HT1080 (cell line): Measurements from ENCODE around the gene SYT14. TPM values are rescaled to one million over a fixed set of nuclear protein-coding genes. Genes with fewer than 3 reads are reported as not detected.
A peak's percentile ranks its signal among the peaks of the same experiment; 100 is the strongest.
"Not testable (repeated sequence)": the region's sequence is repeated elsewhere in the genome, so short reads cannot be mapped to it uniquely, and the experiment has no call there.

Source experiments
- DNase-seq: peaks from one replicate; pipeline ENCODE4 v3.0.0-alpha.2; 2015; ENCODE audit warnings: low read depth
- total RNA-seq: library from RNA; depleted of rRNA; stranded (reverse); fragments of >200 nt; shearing (Covaris generic); gene quantifications from 2 replicates; pipeline ENCODE4 v1.2.3, GENCODE V29; 2014

Gene SYT14
- total RNA-seq, 1 experiment from 2014 or later = 8.3 TPM

DNA sequence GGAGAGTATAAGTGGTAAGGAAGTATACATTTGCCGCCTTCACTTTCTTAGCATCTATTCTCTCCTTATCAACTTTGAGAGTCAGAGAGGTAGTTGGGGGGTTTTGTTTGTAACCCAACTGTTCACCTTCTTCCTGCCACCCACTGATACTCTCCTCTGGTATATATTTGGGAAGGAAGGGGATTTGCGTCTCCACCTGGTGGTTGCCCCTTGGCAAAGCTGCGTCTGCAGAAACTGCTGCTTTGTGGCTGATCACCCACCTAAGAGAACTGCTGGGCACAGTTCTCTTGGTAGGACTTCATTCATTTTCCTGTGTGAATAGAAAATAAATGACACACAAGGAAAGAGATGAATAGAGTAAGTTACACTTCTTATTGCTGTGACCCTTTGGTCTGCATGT is 87.0 kb downstream of the SYT14 start:
- peak; percentile 1 for DNase-seq

DNA sequence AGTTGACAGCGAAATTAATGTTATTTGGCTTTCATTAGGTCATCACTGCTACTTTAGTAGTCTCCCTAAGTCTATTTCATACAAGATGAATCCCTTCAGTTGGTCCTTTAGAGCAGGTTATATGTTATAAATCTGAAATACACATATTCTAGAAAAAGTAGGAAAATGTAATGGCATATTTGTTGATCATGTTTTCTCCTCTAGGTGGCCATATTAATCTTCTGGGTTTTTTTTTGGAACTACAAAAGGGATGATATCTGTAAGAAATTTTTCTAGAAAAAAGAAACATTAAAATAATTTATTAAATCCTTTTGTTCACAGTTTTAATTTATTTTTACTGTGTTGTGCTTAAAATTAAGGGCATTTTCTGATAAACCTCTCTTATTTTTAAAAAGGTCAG is 87.9 kb downstream of the SYT14 start:
- DNase-seq = no peak

DNA sequence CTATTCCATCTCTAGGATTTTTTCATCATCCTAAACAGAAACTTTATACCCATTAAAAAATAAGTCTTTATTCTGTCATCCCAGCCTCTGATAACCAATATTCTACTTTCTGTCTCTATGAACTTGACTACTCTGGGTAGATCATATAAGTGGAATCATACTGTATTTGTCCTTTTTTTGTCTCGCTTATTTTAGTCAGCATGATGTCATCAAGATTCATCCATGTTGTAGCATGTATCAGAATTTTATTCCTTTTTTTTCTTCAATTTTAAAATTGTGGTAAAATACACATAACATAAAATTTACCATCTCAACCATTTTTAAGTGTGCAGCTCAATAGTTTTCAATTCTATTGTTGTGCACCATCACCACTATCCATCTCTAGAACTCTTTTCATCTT is 90.0 kb downstream of the SYT14 start:
- DNase-seq = no peak

DNA sequence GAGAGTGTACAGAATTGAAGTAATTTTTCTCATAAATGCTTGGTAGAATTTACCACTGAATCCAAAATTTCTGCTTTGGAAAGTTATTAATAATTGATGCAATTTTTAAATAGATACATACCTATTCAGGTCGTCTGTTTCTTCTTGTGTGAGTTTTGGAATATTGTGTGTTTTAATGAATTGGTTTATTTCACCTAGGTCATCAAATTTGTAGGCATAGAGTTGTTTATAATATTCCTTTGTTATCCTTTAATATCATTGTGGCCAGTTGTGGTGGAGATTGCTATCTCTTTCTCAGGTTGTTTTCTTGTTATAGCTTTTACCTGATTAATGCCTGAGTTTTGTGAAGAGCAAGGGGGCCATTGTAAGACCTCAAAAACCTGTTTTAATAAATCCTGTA is 93.5 kb downstream of the SYT14 start:
- DNase-seq = no peak

DNA sequence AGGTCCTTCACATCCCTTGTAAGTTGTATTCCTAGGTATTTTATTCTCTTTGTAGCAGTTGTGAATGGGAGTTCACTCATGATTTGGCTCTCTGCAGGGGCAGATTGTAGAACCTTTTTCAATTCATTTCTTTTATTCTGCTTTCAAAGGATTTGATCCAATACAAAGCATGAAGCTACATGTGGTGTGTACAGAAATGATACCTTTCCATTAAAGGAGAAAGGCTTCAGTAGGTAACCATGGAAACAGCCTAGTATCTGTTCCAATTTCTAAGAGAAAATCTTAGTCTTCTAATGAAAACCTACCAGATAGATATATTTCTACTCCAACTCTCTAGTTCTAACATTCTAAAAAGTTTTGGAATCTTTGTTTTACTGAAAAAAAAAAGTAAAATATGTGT is 105.0 kb downstream of the SYT14 start:
- DNase-seq = no peak

DNA sequence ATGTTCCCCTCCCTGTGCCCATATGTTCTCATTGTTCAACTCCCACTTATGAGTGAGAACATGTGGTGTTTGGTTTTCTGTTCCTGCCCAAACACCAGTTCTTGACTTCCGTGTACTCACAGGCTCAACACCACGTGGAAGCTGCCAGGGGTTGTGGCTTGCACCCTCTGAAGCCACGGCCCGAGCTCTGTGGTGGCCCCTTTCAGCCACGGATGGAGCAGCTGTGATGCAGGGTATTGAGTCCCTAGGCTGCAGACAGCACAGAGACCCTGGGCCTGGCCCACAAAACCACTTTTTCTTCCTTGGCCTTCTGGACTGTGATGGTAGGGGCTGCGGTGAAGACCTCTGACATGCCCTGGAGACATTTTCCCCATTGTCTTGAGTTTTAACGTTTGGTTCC is 111.6 kb downstream of the SYT14 start:
- DNase-seq = no peak

DNA sequence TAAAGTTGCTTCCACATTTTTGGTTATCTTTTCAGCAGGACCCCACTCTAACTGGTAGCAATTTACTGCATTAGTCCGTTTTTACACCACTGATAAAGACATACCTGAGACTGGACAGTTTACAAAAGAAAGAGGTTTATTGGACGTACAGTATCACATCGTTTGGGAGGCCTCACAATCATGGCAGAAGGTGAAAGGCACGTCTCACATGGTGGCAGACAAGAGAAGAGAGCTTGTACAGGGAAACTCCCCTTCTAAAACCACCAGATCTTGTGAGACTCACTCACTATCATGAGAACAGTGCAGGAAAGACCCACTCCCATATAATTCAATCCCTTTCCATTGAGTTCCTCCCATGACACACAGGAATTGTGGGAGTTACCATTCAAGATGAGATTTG is 112.5 kb downstream of the SYT14 start:
- not testable (repeated sequence) for DNase-seq

DNA sequence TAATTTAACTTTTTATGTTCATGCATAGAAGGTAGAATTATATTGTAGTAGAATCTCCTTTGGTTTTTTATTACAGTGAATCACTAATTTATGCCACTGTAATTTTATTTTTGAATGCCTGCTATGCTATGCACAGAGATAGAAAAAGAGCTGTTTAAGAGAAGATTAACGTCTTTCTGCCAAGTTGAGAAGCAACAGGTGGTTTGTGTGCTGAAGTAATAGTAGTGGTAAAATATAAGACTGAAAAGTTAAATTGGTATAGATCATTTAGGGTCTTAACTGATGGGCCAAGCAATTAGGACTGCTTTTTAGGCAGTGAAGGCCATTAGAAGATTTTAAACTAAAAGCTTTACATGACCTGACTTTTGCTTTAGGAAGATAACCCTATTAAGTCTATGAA is 115.1 kb downstream of the SYT14 start:
- DNase-seq = no peak

DNA sequence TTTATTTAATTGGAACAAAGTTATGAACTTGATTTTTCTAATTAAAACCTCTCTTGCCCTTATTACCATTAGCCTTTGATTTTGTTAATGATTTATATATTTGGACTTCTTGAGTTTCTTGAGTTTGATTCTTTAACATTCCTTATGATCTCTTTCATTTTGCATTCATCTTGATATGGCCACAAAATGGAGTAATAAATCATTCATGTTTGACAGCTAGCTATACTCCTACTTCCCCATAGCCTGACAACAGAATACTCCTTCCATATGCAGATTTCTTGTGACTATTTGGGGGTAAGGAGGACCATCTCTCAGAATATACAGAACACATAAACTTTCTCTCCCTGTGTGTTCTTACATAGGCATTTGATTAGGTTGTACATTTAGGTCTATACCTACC is 119.6 kb downstream of the SYT14 start:
- DNase-seq = no peak

DNA sequence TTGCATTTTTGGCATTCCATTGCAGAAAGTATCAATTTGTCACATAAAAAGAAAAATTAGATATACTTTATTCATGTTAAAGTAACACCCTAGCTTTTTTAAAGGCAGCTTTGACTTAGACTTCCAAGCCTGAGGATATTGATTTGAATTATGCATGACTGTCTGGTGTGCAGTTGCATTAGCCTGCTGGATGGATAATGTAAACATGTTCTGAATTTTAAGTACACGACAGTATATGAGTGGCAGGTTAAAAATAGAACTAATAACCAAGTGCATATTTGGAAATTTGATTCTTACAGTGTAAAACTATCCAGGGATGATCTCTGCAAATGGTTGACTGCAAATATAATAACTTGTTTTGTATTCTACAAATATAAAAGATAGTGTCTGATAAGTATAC is 124.0 kb downstream of the SYT14 start:
- no peak for DNase-seq

DNA sequence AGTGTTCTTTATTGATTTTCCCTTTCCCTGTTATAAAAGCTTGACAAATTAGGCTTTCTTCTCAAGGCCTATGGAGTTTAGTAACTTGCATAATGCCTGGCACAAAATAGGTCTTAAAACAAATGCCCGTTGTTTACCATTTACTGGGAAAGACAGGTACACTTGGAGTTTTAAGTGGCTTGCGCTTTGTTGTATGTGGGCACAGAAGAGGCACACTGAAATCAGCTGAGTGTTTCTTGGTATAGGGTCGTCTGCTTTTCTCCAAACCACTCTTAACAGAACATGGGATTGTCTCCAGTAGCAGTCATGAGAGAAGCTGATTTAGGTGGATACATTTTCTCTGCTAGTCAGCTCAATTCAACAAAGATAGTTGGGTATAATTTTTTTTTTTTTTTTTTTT is 132.5 kb downstream of the SYT14 start:
- no peak for DNase-seq

DNA sequence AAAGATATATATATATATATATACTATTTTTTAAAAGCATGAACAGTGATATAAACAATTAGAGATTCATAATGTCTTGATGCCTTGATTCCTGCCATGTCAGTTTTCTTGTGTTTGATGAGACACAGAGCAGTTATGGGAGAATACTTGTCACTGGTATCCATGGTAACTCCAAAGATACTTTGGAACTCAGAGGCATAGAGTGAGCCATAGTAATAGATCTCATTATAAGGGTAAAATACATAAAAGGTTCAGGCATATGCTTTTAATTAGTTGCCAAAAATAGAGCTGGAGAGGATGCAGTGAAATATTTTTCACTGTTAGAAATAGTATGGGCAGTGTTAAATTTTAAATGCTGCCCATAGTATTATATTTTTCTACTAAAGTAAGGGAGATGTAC is 134.1 kb downstream of the SYT14 start:
- DNase-seq = peak; percentile 10

DNA sequence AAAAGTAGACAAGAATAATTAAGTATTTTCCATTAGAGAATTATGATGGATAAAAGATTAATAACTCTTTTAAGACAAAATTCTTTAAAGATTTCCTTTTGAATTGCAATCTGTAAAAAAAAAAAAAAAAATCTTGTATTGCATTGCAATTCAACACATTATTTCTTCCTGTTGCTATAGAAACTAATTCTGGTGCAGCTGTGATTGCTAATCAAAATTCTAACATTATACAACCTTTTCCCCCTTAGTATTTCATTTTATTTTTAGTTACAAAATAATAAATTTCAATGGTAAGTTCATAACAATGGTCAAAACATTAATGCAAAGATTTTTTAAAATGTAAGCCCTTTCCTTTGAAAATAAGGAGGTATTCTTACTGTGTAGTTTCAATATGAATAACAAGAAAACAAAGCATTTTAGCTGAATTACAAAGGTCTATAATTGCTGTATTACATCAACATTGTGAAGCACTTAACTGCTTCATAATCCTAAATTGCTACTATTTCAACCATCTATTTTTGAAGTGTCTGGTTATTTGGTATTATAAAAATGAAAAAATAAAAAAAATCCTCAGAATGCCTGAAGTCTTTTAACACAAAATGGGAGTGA is 135.0 kb downstream of the SYT14 start:
- no peak for DNase-seq

DNA sequence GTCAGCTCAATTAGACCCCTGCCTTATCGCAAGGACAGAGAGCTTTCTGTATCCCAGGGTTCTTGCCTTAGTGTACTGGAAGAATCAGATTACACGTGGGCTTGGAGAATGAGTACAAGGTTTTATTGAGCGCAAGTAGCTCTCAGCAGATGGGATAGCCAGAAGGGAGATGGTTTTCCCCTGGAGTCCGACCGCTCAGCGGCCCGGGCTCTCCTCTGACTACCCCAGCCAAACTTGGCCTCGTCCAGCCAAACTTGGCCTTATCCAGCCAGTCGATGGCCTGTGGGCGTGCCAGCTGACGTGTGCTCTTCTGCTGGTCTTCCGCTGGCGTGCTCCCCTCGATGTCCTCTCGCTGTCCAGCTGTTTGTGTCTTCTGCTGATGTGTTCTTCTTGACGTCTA is 136.9 kb downstream of the SYT14 start:
- DNase-seq = no peak

DNA sequence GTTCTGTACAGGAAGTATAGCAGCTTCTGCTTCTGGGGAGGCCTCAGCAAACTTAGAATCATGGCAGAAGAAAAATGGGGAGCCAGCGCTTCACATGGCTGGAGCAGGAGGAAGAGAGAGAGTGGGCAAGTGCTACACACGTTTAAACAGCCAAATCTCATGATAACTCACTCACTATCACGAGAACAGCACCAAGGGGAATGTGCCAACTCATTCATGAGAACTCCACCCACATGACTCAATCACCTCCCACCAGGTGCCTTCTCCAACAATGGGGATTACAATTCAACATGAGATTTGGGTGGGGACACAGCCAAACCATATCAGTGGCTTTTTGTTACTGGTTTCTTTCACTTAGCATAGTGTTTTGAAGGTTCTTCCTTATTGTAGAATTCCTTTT is 138.6 kb downstream of the SYT14 start:
- DNase-seq = peak; percentile 51

DNA sequence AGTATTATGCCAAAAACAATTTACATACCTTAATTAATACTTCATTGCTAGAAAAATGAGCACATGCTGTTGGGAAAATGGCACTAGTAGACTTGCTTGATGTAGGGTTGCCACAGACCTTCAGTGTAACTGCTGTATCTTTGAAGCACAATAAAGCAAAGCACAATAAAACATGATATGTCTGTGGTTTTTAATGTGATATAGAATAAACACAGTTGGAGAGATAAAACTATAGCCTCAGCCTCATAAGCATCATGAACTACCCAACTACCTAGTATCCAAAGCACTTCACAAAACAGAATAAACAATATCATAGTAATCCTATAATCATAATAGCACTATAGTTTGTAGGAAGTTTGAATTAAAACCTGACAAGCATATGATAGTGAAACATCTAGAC is 143.5 kb downstream of the SYT14 start:
- no peak for DNase-seq

DNA sequence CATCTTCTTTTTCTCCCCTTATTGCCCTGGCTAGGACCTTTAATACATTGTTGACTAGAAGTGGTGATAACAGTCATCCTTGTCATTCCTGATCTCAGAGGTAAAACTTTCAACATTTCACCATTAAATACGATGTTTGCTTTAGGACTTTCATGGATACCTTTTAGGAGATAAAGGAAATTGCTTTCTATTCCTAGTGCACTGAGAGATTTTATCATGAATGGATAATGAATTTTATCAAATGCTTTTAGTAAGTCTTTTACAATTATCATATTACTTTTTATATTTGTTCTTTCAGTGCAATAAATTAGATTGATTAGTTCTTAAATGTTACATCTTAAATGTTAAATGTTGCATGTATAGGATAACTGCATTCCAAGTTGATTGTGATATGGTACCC is 147.3 kb downstream of the SYT14 start:
- no peak for DNase-seq

DNA sequence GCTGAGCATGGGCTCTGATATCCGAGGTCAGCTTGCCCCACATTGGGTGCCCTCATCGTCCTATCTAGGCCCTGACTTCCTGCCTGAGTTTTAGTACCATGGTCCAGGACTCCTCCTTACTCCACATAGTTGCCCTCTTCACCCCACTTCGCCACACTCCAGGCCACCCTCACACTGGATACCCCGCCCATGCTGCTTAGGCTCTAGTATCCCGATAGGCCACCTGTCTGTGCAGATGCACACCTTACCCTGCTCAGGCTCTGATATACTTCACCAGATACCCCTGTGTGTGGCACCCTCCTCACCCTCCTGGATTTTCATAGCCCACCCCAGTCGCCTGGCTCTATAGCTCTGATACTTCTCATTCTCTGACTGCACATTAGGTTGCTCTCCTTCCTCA is 149.0 kb downstream of the SYT14 start:
- no peak for DNase-seq

DNA sequence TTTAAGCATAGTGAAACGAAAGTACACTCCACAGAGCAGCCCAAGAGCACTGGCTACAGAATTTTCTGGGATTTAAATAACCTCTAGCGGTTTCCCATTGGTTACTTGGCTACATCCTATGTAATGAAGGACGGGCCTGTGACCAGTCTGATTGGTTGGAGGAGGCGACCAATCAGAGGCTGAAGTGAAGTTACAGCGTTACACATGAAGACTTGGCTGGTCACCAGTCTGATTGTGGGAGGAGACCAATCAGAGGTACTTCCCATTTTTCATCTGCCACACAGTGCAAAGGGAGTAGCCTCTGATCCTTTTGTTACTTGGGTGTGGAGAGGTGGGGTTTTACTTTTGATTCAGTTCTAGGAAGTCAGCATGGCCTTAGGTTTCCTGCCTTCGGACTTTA is 151.8 kb downstream of the SYT14 start:
- no peak for DNase-seq

DNA sequence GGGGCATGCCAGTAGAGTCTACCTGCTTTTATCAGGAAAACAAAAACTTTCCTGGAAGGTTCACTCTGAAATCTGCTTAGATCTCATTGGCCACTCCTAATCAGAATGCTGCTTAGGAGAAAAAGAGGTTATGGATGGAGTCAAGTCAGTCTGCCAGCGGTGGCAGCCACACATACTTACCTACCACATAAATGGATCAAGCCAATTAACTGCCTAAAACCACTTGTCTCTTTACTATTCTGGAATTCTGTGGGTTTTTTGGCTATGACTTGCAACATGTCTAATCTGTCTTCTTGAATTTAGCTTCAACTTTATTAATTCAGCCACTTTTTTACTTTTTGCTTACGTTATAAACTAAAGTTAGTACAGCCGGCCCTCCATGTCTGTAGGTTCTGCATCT is 154.3 kb downstream of the SYT14 start:
- no peak for DNase-seq

DNA sequence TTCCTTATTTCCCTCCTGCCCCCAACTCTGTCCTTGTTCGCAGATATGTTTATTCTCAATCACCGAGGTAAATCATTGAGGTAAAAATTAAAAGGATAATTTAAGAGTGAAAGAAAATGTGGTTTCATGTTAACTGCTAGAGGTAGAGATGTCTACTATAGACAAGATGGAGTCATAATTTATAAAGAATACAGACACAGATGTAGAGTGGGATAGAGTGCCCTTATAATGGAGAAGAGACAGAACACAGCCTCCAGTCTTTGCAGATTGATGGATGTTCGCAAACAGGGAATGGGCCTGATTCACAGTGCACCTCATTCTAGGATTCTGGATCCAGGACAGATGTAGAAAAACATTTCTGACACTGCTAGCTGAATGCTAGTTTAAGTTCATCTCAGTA is 155.4 kb downstream of the SYT14 start:
- DNase-seq = no peak

DNA sequence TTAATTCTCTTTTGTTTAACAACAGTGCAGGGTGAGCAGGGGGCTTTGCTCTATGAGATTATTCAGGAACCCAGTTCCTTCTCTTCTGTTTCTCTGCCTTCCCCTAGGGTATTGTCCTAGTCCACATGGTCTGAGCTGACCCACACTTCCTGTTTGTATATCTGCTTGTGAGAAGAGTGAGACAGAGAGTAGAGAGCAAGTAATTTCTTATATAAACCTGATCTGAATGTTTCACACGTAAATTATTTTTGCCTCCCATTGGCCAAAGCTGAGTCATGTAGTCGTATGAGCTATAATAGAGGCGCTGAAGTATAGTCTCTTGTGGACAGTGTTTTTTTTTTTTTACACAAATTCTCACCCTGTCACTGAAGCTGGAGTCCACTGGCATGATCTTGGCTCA is 160.3 kb downstream of the SYT14 start:
- DNase-seq = peak; percentile 34

DNA sequence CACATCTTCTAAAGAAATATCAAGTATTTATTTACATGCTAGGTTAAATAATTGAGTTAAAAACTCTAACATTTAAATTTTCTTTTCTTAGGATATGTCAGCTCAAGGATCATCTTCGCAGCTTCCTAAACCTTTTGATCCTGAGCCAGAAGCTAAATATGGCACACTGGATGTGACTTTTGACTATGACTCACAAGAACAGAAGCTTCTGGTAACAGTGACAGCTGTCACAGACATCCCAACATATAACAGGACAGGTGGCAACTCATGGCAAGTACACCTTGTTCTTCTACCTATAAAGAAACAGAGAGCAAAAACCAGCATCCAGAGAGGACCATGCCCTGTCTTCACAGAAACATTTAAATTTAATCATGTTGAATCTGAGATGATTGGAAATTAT is 161.9 kb downstream of the SYT14 start:
- DNase-seq = no peak

DNA sequence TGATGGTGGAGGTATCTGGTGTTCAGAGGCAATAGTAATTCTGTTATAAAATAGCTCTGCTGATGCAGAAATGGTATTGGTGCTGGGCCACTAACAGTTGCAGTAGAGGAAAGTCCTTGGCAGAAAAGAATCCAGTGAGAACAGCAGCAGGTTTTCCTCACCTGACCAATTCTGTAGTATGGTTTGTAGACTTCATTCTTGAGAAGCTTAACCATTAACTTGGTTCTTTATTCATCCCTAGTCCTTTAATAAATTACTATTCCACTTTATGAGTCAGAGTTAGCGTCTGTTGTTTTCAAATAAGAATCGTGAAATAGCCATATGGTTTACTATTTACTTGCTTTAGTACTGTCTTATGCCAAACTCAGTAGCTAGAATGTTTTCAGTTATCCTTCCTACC is 166.1 kb downstream of the SYT14 start:
- no peak for DNase-seq
